H7 (cell line): ENCODE results near the gene OR10K1. TPM values are rescaled to one million over a fixed set of nuclear protein-coding genes. Genes with fewer than 3 reads are reported as not detected.
"Not testable (repeated sequence)": the region's sequence is repeated elsewhere in the genome, so short reads cannot be mapped to it uniquely, and the experiment has no call there.

Source experiments
- DNase-seq: peaks from one replicate; pipeline ENCODE4 v3.0.0; 2012
- H3K27me3 ChIP-seq: 2 replicates; pipeline ENCODE4 v1.6.0; 2011; ENCODE audit warnings: mild to moderate bottlenecking, low read length; ENCODE audit not compliant: control insufficient read depth, insufficient read depth
- H3K36me3 ChIP-seq: replicated peaks from 2 replicates; pipeline ENCODE4 v1.5.1; 2011; ENCODE audit warnings: low read length; ENCODE audit not compliant: control insufficient read depth, insufficient read depth
- H3K4me3 ChIP-seq: 2 replicates; pipeline ENCODE4 v1.5.1; 2011; ENCODE audit warnings: low read depth, mild to moderate bottlenecking, control low read depth, low read length, moderate library complexity; ENCODE audit not compliant: insufficient read depth
- total RNA-seq: library from RNA; depleted of rRNA; stranded (reverse); fragments of >200 nt; shearing (Covaris generic); gene quantifications from 2 replicates; pipeline ENCODE4 v1.2.3, GENCODE V29; 2014; rRNA removed

OR10K1 gene, protein sequence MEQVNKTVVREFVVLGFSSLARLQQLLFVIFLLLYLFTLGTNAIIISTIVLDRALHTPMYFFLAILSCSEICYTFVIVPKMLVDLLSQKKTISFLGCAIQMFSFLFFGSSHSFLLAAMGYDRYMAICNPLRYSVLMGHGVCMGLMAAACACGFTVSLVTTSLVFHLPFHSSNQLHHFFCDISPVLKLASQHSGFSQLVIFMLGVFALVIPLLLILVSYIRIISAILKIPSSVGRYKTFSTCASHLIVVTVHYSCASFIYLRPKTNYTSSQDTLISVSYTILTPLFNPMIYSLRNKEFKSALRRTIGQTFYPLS
- total RNA-seq = not detected in 2 replicates

DNA sequence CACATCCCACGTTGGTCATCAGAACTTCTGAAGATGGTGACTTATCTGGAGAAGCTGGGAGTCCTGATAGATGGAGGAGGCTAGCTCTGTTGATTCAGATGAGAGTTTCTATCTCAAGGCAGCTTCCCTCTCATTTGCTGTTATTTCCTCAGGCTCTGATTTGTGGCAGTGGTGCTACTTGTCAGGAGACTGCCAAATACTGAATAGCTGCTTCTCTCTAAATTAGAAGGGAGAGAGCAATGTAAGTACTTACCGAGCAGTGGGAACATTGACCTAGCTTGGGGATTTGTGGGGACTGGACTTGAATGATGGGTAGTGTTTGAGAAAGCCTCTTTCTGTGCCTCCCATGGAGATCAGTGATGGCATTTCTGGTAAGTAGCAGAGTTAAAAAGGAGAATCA, at the start of gene OR10K1:
OR10K1 (plus strand) TSS at position 301 of the 400 bp plus-strand sequence. CDS start 3,728 bp downstream, outside the sequence.
- no peaks in the 10 kb centered on the region for H3K27me3 ChIP-seq
- DNase-seq = no peak
- H3K36me3 ChIP-seq = no peaks in the 10 kb centered on the region
- no peak within 1 kb of the TSS for H3K4me3 ChIP-seq

- no peak for DNase-seq
- Histone ChIP-seq H3K36me3 (no peaks in the 10 kb centered on the region), H3K4me3 (no peak overlapping the region), H3K27me3 (no peaks in the 10 kb centered on the region)
Measured at GRCh38 chr1:158414651-158415345, 46.8 kb upstream of the OR10K1 start.

GRCh38 chr1:158417586-158417985, 44.0 kb upstream of the OR10K1 start:
- Histone ChIP-seq H3K4me3 (no peak overlapping the region), H3K36me3 (no peaks in the 10 kb centered on the region), H3K27me3 (no peaks in the 10 kb centered on the region)
- DNase-seq = no peak

DNA sequence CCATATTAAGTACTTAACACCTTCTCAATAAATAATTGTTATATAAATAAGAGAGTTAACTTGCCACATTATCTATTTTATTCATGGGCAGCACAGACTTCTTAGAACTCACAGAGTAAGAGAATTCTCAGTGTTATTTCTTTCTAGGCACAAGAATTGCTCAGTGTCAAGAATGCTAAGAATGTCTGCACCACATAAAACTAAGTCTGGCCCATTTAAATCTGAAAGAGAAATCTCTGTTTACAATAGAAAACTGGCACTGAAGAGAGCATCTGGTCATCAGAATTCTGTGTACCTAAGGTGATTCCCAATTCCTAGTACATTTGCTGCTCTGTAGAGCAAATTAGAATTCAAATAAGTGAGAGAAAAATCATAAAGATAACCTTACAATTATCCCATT, 39.4 kb upstream of the OR10K1 start:
- no peaks in the 10 kb centered on the region for H3K27me3 ChIP-seq
- H3K4me3 ChIP-seq = no peak overlapping the region
- peak; percentile 0 for DNase-seq
- no peaks in the 10 kb centered on the region for H3K36me3 ChIP-seq

- Histone ChIP-seq H3K4me3 (no peak overlapping the region), H3K36me3 (no peaks in the 10 kb centered on the region), H3K27me3 (no peaks in the 10 kb centered on the region)
- DNase-seq = no peak
Measured at GRCh38 chr1:158425027-158425426, 36.6 kb upstream of the OR10K1 start.

GRCh38 chr1:158426137-158426536, 35.5 kb upstream of the OR10K1 start, which contains the start of gene OR10K2:
Gene OR10K2, minus strand, starts transcription at chr1:158426237. Its CDS starts 5,371 bp downstream, at chr1:158420866.
- Histone ChIP-seq H3K4me3 (no peak within 1 kb of the TSS), H3K36me3 (no peaks in the 10 kb centered on the region), H3K27me3 (no peaks in the 10 kb centered on the region)
- no peak for DNase-seq

- not testable (repeated sequence) for H3K4me3 ChIP-seq, H3K36me3 ChIP-seq, DNase-seq, H3K27me3 ChIP-seq
Measured at GRCh38 chr1:158430163-158430562, 31.5 kb upstream of the OR10K1 start.

DNA sequence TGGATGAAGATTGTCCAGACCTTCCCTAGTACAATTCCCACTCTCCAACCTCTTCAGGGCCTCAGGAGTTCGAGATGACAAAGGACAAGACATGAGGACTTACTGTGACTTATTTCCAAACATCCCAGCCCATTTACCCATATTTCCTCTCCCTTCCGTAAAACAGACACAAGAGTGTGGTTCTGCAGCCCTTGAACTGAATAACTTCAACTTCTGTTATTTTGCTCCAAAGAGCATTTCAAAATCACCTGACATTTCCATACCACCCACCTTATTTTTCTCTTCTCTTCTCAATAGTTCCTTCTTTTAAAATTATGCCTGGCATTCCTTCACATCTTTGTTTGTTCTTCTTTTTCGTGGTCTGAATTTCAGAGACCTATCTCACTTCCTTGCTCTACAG, 26.9 kb upstream of the OR10K1 start:
- Histone ChIP-seq H3K36me3 (no peaks in the 10 kb centered on the region), H3K27me3 (no peaks in the 10 kb centered on the region), H3K4me3 (no peak overlapping the region)
- no peak for DNase-seq

GRCh38 chr1:158445376-158445775, 16.3 kb upstream of the OR10K1 start:
- Histone ChIP-seq H3K36me3 (no peaks in the 10 kb centered on the region), H3K27me3 (no peaks in the 10 kb centered on the region), H3K4me3 (no peak overlapping the region)
- DNase-seq = no peak

GRCh38 chr1:158454537-158454936, 7.1 kb upstream of the OR10K1 start:
- DNase-seq = no peak
- Histone ChIP-seq H3K4me3 (no peak overlapping the region), H3K27me3 (no peaks in the 10 kb centered on the region), H3K36me3 (no peaks in the 10 kb centered on the region)

GRCh38 chr1:158457246-158457645, 4.4 kb upstream of the OR10K1 start:
- Histone ChIP-seq H3K36me3 (no peaks in the 10 kb centered on the region), H3K4me3 (no peak overlapping the region), H3K27me3 (no peaks in the 10 kb centered on the region)
- no peak for DNase-seq

DNA sequence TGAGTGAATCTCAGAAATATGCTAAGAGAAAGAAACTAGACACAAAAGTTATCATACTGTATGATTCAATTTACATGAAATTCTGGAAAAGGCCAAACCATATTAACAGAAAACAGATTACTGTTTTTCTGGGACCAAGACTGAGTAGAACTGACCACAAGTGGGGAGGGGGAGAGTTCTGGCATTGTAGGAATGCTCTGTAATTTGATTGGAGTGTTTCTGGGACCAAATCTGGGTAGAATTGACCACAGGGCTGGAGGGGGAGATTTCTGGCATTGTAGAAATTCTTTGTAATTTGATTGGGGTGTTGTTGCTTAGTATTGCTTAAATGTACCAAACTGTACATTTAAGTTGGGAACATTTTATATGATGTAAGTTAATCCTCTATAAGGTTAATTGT, 3.4 kb upstream of the OR10K1 start:
- peak; percentile 2 for DNase-seq
- H3K27me3 ChIP-seq = no peaks in the 10 kb centered on the region
- H3K36me3 ChIP-seq = no peaks in the 10 kb centered on the region
- no peak overlapping the region for H3K4me3 ChIP-seq

DNA sequence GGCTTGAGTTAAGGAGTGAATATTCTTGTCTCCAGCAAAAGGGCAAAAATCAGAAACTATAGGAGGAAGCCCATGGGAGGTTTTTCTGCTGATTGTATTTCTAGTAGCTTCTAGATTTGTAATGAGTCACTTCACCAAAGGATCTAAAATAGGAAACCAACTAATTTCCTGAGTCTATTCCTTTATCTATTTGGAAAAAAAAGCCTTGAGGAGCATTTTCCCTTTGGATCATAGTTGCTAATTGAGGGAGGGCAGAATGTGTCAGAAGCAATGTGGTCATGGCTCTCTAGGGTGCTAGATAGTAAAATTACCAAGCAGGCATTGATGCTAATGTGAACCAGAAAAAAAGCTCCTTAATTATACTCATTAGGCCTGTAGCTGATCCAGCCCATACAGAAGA, 10.3 kb downstream of the OR10K1 start, which contains the start of gene OR10R2:
OR10R2 (plus strand) TSS at position 301 of the 400 bp plus-strand sequence. CDS start 106 bp downstream, outside the sequence.
- Histone ChIP-seq H3K27me3 (no peaks in the 10 kb centered on the region), H3K4me3 (no peak within 1 kb of the TSS), H3K36me3 (no peaks in the 10 kb centered on the region)
- no peak for DNase-seq

- no peaks in the 10 kb centered on the region for H3K36me3 ChIP-seq
- H3K4me3 ChIP-seq = no peak overlapping the region
- H3K27me3 ChIP-seq = no peaks in the 10 kb centered on the region
- no peak for DNase-seq
Measured at GRCh38 chr1:158485455-158485854, 23.8 kb downstream of the OR10K1 start.

DNA sequence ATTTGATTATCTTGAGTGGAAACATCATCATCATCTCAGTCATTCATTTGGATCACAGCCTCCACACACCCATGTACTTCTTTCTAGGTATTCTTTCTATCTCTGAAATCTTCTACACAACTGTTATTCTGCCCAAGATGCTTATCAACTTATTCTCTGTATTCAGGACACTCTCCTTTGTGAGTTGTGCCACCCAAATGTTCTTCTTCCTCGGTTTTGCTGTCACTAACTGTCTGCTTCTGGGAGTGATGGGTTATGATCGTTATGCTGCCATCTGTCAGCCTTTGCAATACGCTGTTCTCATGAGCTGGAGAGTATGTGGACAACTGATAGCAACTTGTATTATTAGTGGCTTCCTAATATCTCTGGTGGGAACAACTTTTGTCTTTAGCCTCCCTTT, 29.7 kb downstream of the OR10K1 start:
- no peak for DNase-seq
- no peaks in the 10 kb centered on the region for H3K27me3 ChIP-seq

More for the DNA sequence above, 29.7 kb downstream of the OR10K1 start:
- Histone ChIP-seq H3K4me3 (no peak overlapping the region), H3K36me3 (no peaks in the 10 kb centered on the region)
